Measurements from ENCODE around the gene CLNK. TPM values are rescaled to one million over a fixed set of nuclear protein-coding genes. Genes with fewer than 3 reads are reported as not detected.

The CLNK gene
- total RNA-seq, 1 donor from 2014 or later = not detected

- Histone ChIP-seq H3K4me1 (no peaks in the 10 kb centered on the region), H3K4me3 (no peak overlapping the region), H3K36me3 (no peaks in the 10 kb centered on the region), H3K27ac (replicated peaks) (no peak overlapping the region), H3K27me3 (ENCODE audit: low read depth) (peaks cover 43% of the 10 kb centered on the region), H3K9me3 (replicated peaks) (no peaks in the 10 kb centered on the region)
- DNase-seq = no peak
- intact Hi-C loops (cut with micrococcal nuclease) = no loop called here
- TF ChIP-seq CTCF (IDR thresholded peaks at IDR 0.05; ENCODE audit: borderline replicate concordance) = no peak
Observed at GRCh38 chr4:10667701-10668326, 16.8 kb downstream of the CLNK start.

GRCh38 chr4:10666616-10667015 is 18.0 kb downstream of the CLNK start:
- intact Hi-C loops (cut with micrococcal nuclease) = no loop called here
- H3K27me3 ChIP-seq (ENCODE audit: low read depth) = peaks cover 41% of the 10 kb centered on the region
- no peaks in the 10 kb centered on the region for H3K4me1 ChIP-seq
- no peak for TF ChIP-seq CTCF (IDR thresholded peaks at IDR 0.05; ENCODE audit: borderline replicate concordance)
- H3K36me3 ChIP-seq = no peaks in the 10 kb centered on the region
- H3K9me3 ChIP-seq (replicated peaks) = no peaks in the 10 kb centered on the region
- no peak overlapping the region for H3K27ac ChIP-seq (replicated peaks)
- DNase-seq = no peak
- no peak overlapping the region for H3K4me3 ChIP-seq

- Histone ChIP-seq H3K9me3 (replicated peaks) (no peaks in the 10 kb centered on the region), H3K27ac (replicated peaks) (no peak overlapping the region), H3K36me3 (no peaks in the 10 kb centered on the region), H3K27me3 (ENCODE audit: low read depth) (peaks cover 47% of the 10 kb centered on the region), H3K4me1 (no peaks in the 10 kb centered on the region), H3K4me3 (no peak overlapping the region)
- no peak for TF ChIP-seq CTCF (IDR thresholded peaks at IDR 0.05; ENCODE audit: borderline replicate concordance)
- intact Hi-C loops (cut with micrococcal nuclease) = no loop called here
- DNase-seq = peak; percentile 22
Observed at GRCh38 chr4:10664408-10664807, 20.2 kb downstream of the CLNK start.

- intact Hi-C loops (cut with micrococcal nuclease) = no loop called here
- no peak for DNase-seq
- no peak for TF ChIP-seq CTCF (IDR thresholded peaks at IDR 0.05; ENCODE audit: borderline replicate concordance)
- Histone ChIP-seq H3K4me3 (no peak overlapping the region), H3K9me3 (replicated peaks) (no peaks in the 10 kb centered on the region), H3K4me1 (no peaks in the 10 kb centered on the region), H3K27ac (replicated peaks) (no peak overlapping the region), H3K36me3 (no peaks in the 10 kb centered on the region), H3K27me3 (ENCODE audit: low read depth) (peaks cover 54% of the 10 kb centered on the region)
Observed at GRCh38 chr4:10662937-10663336, 21.6 kb downstream of the CLNK start.

- Histone ChIP-seq H3K27ac (replicated peaks) (no peak overlapping the region), H3K4me3 (no peak overlapping the region), H3K4me1 (no peaks in the 10 kb centered on the region), H3K27me3 (ENCODE audit: low read depth) (peaks cover 37% of the 10 kb centered on the region), H3K9me3 (replicated peaks) (no peaks in the 10 kb centered on the region), H3K36me3 (no peaks in the 10 kb centered on the region)
- DNase-seq = no peak
- TF ChIP-seq CTCF (IDR thresholded peaks at IDR 0.05; ENCODE audit: borderline replicate concordance) = no peak
- intact Hi-C loops (cut with micrococcal nuclease) = no loop called here
Observed at GRCh38 chr4:10661047-10661446, 23.5 kb downstream of the CLNK start.

Measured in left ventricle myocardium inferior (tissue), 1 donor.